HepG2 (cell line): Measurements from ENCODE around the gene GALP. TPM values are rescaled to one million over a fixed set of nuclear protein-coding genes. Genes with fewer than 3 reads are reported as not detected.

ENCODE experiments used
- ATAC-seq: fragments of 200-7000 bp; cut with Tn5 transposase; 3 replicates; pipeline ENCODE4 v1.9.1; 2020; ENCODE audit warnings: mild to moderate bottlenecking, moderate library complexity
- BruUV-seq: library from RNA; stranded (reverse); fragments of 400-500 nt; replicated peaks from 2 replicates; lab custom pipeline; 2021; lab: Mats Ljungman, UMichigan
- CTCF ChIA-PET: fragments of 300-600 bp; formaldehyde crosslinking; extraction: SDS; loops from one replicate; lab custom pipeline; 2021; ENCODE audit warnings: low total read pairs, inconsistent platforms, low intra/inter-chr PET ratio; lab: Yijun Ruan, JAX
- POLR2A ChIA-PET: fragments of 350-600 bp; sonication (Branson Sonifier 250); formaldehyde crosslinking; loops from one replicate; lab custom pipeline; 2020; ENCODE audit warnings: antibody characterized with exemption, inconsistent platforms; lab: Yijun Ruan, JAX
- DNase-seq: peaks from one replicate; pipeline ENCODE4 v3.0.0-alpha.2; 2015; ENCODE audit warnings: low spot score
- FAIRE-seq: peaks from 3 replicates; lab custom pipeline; 2011; peaks lifted over from hg19 to GRCh38; lab: Jason Lieb, UNC
- H2AFZ ChIP-seq: one replicate; pipeline ENCODE4 v1.6.1; 2011; ENCODE audit warnings: low read length, inconsistent platforms
- H3K27ac ChIP-seq: fragments of 300-600 bp; 3 replicates; pipeline ENCODE4 v1.8.0; 2011; ENCODE audit warnings: mixed run types, mild to moderate bottlenecking, mixed read lengths, low read length, inconsistent platforms; ENCODE audit not compliant: insufficient read depth; ENCODE audit errors: extremely low read length
- H3K27me3 ChIP-seq, 2 experiments: fragments of 200-600 bp in 1 of 2; 2 replicates in 1 of 2; 3 replicates in 1 of 2; pipeline versions ENCODE4 v1.6.0 to v1.8.0; 2011; ENCODE audit warnings: low read length in 2 of 2, mild to moderate bottlenecking in 2 of 2, moderate library complexity in 2 of 2, inconsistent platforms in 1 of 2; ENCODE audit not compliant: insufficient read depth in 2 of 2, control insufficient read depth in 1 of 2
- H3K36me3 ChIP-seq, 2 experiments: fragments of 200-600 bp in 1 of 2; replicated peaks in 1 of 2; 2 replicates in 1 of 2; 3 replicates in 1 of 2; pipeline versions ENCODE4 v1.5.1 to v1.8.0; 2011; ENCODE audit warnings: low read length in 2 of 2, inconsistent platforms in 1 of 2; ENCODE audit not compliant: insufficient read depth in 2 of 2, control insufficient read depth in 1 of 2
- H3K4me1 ChIP-seq: 2 replicates; pipeline ENCODE4 v1.5.1; 2012; ENCODE audit warnings: low read length, inconsistent platforms; ENCODE audit not compliant: insufficient read depth
- H3K4me2 ChIP-seq: 2 replicates; pipeline ENCODE4 v1.6.0; 2011; ENCODE audit warnings: low read depth, low read length, inconsistent platforms
- H3K4me3 ChIP-seq, 3 experiments: fragments of 200-600 bp in 1 of 3; sonication (generic), shearing (Covaris generic) in 1 of 3; replicated peaks in 1 of 3; 2 replicates each; pipeline ENCODE4 v1.5.1; 2011 to 2016; ENCODE audit warnings: low read length in 3 of 3, inconsistent platforms in 2 of 3, low read depth in 2 of 3, mild to moderate bottlenecking in 2 of 3, control low read depth in 1 of 3, mixed read lengths in 1 of 3; ENCODE audit not compliant: insufficient read depth in 1 of 3
- H3K79me2 ChIP-seq: one replicate; pipeline ENCODE4 v1.6.1; 2011; ENCODE audit warnings: low read length, inconsistent platforms; ENCODE audit not compliant: insufficient read depth
- H3K9ac ChIP-seq: 2 replicates; pipeline ENCODE4 v1.6.0; 2011; ENCODE audit warnings: mild to moderate bottlenecking, low read depth, low read length, inconsistent platforms; ENCODE audit not compliant: insufficient read depth
- H3K9me3 ChIP-seq: 2 replicates; pipeline ENCODE4 v1.5.1; 2012; ENCODE audit warnings: mild to moderate bottlenecking, low read length
- H4K20me1 ChIP-seq: 2 replicates; pipeline ENCODE4 v1.6.0; 2011; ENCODE audit warnings: inconsistent platforms, mild to moderate bottlenecking, low read length, moderate library complexity; ENCODE audit not compliant: insufficient read depth
- CEBPG ChIP-seq: IDR thresholded peaks from 2 replicates; pipeline ENCODE4 v1.6.1; 2016
- FLYWCH1 ChIP-seq: sonication (generic); formaldehyde crosslinking; IDR thresholded peaks from 2 replicates; pipeline ENCODE4 v1.8.1; 2023; ENCODE audit warnings: mild to moderate bottlenecking, missing genetic modification reagents
- FOXA1 ChIP-seq, 2 experiments: fragments of 450-650 bp in 1 of 2; sonication (generic) in 1 of 2; formaldehyde crosslinking in 1 of 2; IDR thresholded peaks; 2 replicates each; pipeline versions ENCODE4 v1.4.0 to v1.6.1; 2016 to 2020; ENCODE audit warnings: missing genetic modification reagents in 1 of 2
- GATAD2A ChIP-seq: IDR thresholded peaks from 2 replicates; pipeline ENCODE4 v1.6.1; 2016
- HNF4A ChIP-seq: sonication (generic); formaldehyde crosslinking; IDR thresholded peaks from 2 replicates; pipeline ENCODE4 v1.4.0; 2020; ENCODE audit warnings: missing genetic modification reagents
- SOX13 ChIP-seq, 3 experiments: fragments of 450-650 bp in 1 of 3; sonication (generic) in 1 of 3; formaldehyde crosslinking in 1 of 3; IDR thresholded peaks in 2 of 3; conservative IDR thresholded peaks in 1 of 3; 2 replicates each; pipeline versions ENCODE4 v1.5.0 to v1.6.1; 2016 to 2020; ENCODE audit warnings: antibody characterized with exemption in 1 of 3, mild to moderate bottlenecking in 1 of 3, missing compliant biosample characterization in 1 of 3, missing genetic modification reagents in 1 of 3, moderate library complexity in 1 of 3
- ZBTB38 ChIP-seq: sonication (generic); formaldehyde crosslinking; IDR thresholded peaks from 2 replicates; pipeline ENCODE4 v1.5.1; 2020; ENCODE audit warnings: mild to moderate bottlenecking, missing genetic modification reagents
- ZNF331 ChIP-seq: sonication (generic); formaldehyde crosslinking; IDR thresholded peaks from 2 replicates; pipeline ENCODE4 v1.4.0; 2020; ENCODE audit warnings: missing genetic modification reagents
- WGBS: methylation state at CpG from one replicate; pipeline ENCODE4 v1.1.6; 2017; ENCODE audit warnings: low lambda C conversion rate; 5-methylcytosine and 5-hydroxymethylcytosine counted together
- in situ Hi-C: cut with HindIII; loops from 2 replicates; pipeline ENCODE4 v1.10.0; 2017; ENCODE audit warnings: low pct_unique_long_range_greater_than_20kb; ENCODE audit not compliant: extremely low pct_ligation_motif_present
- intact Hi-C: fragments of 100-400 bp; cut with micrococcal nuclease; formaldehyde crosslinking; loops from one replicate; pipeline ENCODE4 v1.10.0; 2022; ENCODE audit not compliant: unreplicated experiment
- polyA plus RNA-seq, 8 experiments: library from polyadenylated mRNA; depleted of rRNA in 3 of 8; stranded (reverse) in 7 of 8; unstranded in 1 of 8; fragments of >200 nt; fragmentation: Illumina TruSeq in 4 of 8; extraction: Trizol in 4 of 8; gene quantifications; 2 replicates each; pipeline versions ENCODE4 v1.2.1 to v1.2.3, GENCODE V29; 2011 to 2016; ENCODE audit warnings: low read depth in 4 of 8, missing spikeins in 1 of 8, mixed read lengths in 1 of 8; ENCODE audit not compliant: insufficient read depth in 1 of 8
- total RNA-seq, 5 experiments: library from RNA; depleted of rRNA; stranded (reverse); fragments of >200 nt; fragmentation: Illumina TruSeq; extraction: Trizol; gene quantifications; 2 replicates each; pipeline ENCODE4 v1.2.3, GENCODE V29; 2016; ENCODE audit warnings: low read depth in 1 of 5
- TF ChIP-seq, protein P1 (sequence below): sonication (generic); formaldehyde crosslinking; IDR thresholded peaks from 2 replicates; pipeline ENCODE4 v1.5.0; 2020; ENCODE audit warnings: mild to moderate bottlenecking, missing genetic modification reagents, moderate library complexity
- TF ChIP-seq, protein P2 (sequence below): IDR thresholded peaks from 2 replicates; pipeline ENCODE4 v1.6.1; 2016; ENCODE audit warnings: mild to moderate bottlenecking

Gene GALP
- total and polyA plus RNA-seq, 2 of the 13 experiments (the other 11 are each of a cell fraction or from before 2014, with no cell fraction given) = not detected

DNA sequence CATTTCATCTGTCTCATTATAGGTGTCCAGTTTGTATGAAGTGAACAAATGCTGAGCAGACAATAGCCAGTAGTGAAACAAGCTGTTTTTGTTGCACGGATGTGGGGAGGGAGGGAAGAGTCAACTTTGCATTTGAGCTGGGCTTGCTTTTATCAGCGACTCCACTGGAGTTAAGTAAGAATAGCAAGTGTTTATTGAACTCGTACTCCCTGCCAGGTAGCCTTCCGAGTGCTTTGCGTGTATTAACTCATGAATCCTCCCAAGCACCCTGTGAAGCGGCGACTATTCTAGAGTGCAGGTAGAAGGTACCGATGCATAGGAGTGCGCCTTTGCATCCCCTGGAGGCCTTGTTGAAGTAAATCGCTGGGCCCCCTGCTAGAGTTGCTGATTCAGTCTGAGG, 39.4 kb upstream of the GALP start (continued):
- TF ChIP-seq ZBTB38 (CRISPR knock-in tag) = peak; percentile 71; the same call in 1 of the 2 replicates
- peak; percentile 36; the same call in 1 of the 2 replicates for TF ChIP-seq GATAD2A (CRISPR knock-in tag)
- TF ChIP-seq HNF4A (CRISPR knock-in tag) = no peak
- TF ChIP-seq SOX13 (IDR thresholded peaks at IDR 0.05) = no peak
- TF ChIP-seq SOX13 (CRISPR knock-in tag; conservative IDR thresholded peaks at IDR 0.05 in 1 of 2, IDR thresholded peaks at IDR 0.05 in 1 of 2) = peak in 1 of 2 experiments; percentile 75; a peak in 2 of 4 replicates
- 0 out of 2 replicates have a peak, but pooled peaks have one; percentile 10 for TF ChIP-seq CEBPG (CRISPR knock-in tag)
- TF ChIP-seq FLYWCH1 (CRISPR knock-in tag) = no peak
- TF ChIP-seq, protein P1, sequence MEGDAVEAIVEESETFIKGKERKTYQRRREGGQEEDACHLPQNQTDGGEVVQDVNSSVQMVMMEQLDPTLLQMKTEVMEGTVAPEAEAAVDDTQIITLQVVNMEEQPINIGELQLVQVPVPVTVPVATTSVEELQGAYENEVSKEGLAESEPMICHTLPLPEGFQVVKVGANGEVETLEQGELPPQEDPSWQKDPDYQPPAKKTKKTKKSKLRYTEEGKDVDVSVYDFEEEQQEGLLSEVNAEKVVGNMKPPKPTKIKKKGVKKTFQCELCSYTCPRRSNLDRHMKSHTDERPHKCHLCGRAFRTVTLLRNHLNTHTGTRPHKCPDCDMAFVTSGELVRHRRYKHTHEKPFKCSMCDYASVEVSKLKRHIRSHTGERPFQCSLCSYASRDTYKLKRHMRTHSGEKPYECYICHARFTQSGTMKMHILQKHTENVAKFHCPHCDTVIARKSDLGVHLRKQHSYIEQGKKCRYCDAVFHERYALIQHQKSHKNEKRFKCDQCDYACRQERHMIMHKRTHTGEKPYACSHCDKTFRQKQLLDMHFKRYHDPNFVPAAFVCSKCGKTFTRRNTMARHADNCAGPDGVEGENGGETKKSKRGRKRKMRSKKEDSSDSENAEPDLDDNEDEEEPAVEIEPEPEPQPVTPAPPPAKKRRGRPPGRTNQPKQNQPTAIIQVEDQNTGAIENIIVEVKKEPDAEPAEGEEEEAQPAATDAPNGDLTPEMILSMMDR (CRISPR knock-in tag) = peak; percentile 14; the same call in 1 of the 2 replicates
- no peak for TF ChIP-seq FOXA1 (IDR thresholded peaks at IDR 0.05)
- TF ChIP-seq FOXA1 (CRISPR knock-in tag; IDR thresholded peaks at IDR 0.05) = 0 out of 2 replicates have a peak, but pooled peaks have one; percentile 34

DNA sequence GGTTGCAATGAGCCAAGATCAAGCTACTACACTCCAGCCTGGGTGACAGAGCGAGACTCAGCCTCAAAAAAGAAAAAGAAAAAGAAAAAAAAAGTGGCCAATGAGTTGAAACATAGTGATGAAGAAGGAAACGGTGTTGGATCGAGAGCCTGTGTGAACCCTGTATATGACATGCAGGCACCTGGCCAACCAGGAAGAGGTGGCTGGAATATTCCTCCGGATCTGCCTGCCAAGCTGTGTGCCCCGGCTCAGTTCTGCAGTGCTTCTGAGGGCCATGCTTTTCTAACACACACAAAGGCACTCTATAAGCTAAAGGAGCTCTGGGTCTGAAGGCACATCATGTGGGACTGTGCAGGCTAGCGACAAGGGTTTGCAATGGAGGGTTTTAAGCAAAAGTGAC, 38.4 kb upstream of the GALP start:
- Histone ChIP-seq H4K20me1 (no peaks in the 10 kb centered on the region), H3K4me2 (no peak overlapping the region), H3K4me3 (no peak overlapping the region), H3K36me3 (no peaks in the 10 kb centered on the region), H3K27me3 (no peaks in the 10 kb centered on the region; a peak in 1 of 5 replicates), H2AFZ (no peak overlapping the region), H3K9ac (no peak overlapping the region), H3K79me2 (peaks cover under 1% of the 10 kb centered on the region), H3K4me1 (peaks cover 60% of the 10 kb centered on the region), H3K27ac (peak overlapping the region; percentile 34), H3K9me3 (no peaks in the 10 kb centered on the region)
- no peak for DNase-seq
- CTCF ChIA-PET = no interaction called here
- POLR2A ChIA-PET = interaction anchor here (1.2 to 2.7 kb wide), 6 partner anchors 10 to 27 kb away, joined by 3 to 15 read pairs (median 8); partner anchors contain the start of gene ZNF787
- FAIRE-seq = no peak
- in situ Hi-C loops = no loop called here
- intact Hi-C loops = no loop called here
- no peak for ATAC-seq
- no peak for TF ChIP-seq ZNF331 (CRISPR knock-in tag)
- TF ChIP-seq, protein P2, sequence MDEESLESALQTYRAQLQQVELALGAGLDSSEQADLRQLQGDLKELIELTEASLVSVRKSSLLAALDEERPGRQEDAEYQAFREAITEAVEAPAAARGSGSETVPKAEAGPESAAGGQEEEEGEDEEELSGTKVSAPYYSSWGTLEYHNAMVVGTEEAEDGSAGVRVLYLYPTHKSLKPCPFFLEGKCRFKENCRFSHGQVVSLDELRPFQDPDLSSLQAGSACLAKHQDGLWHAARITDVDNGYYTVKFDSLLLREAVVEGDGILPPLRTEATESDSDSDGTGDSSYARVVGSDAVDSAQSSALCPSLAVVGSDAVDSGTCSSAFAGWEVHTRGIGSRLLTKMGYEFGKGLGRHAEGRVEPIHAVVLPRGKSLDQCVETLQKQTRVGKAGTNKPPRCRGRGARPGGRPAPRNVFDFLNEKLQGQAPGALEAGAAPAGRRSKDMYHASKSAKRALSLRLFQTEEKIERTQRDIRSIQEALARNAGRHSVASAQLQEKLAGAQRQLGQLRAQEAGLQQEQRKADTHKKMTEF (CRISPR knock-in tag) = 0 out of 2 replicates have a peak, but pooled peaks have one; percentile 12
- 83% methylated on average over 6 of the region's 6 CpGs for WGBS
- no TSS peak for BruUV-seq
